HG02588 (cell line): ENCODE results near the gene CBLL2.
"Not testable (repeated sequence)": the region's sequence is repeated elsewhere in the genome, so short reads cannot be mapped to it uniquely, and the experiment has no call there.

ENCODE experiments used
- ATAC-seq: cut with Tn5 transposase; IDR thresholded peaks from one replicate; pipeline ENCODE4 v1.9.1; 2021; ENCODE audit warnings: mild to moderate bottlenecking, moderate library complexity; ENCODE audit not compliant: unreplicated experiment

Gene CBLL2

DNA sequence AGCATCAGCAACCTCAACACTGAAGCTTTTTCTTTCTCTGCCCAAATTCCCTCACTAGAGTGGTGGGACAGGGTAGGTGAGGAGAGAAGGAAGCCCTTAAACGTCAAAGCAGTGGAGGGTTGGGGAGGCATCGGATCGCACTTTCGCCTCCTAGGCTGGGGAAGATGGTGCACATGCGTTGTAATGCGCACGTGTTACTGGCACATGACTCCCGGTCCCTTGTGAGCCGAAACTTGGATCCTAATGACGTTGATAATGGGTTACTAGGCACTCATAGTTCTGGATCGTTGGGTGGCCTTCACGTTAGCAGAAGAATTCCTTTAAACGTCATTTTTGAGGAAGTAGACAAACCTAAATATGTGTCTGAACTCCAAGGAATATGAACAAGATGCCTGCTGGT lies at the start of gene CBLL2:
Gene CBLL2, plus strand, starts transcription at position 301 of the 400 bp plus-strand sequence. Its CDS starts 79 bp downstream, at position 380.
- no peak for ATAC-seq

GRCh38 chrX:22234380-22234779 lies 38.3 kb upstream of the CBLL2 start:
- ATAC-seq: no peak

DNA sequence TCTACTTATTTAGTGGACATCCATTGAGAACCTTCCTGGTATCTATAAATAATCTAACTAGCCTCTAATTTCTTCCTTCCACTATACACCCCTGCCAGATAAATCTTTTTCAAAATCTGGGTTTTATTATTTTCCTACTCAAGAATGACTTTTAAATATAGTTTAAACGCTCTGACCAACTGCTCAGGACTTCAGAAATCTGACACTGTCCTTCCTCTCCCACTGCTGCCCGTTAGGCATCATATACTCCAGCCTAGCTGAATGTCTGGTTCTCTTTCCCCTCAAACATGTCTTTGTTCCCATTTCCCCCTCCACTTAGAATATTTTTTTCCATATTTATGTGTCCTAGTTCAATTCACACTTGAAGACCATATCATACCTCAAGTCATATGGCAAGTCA lies 35.2 kb upstream of the CBLL2 start:
- no peak for ATAC-seq

DNA sequence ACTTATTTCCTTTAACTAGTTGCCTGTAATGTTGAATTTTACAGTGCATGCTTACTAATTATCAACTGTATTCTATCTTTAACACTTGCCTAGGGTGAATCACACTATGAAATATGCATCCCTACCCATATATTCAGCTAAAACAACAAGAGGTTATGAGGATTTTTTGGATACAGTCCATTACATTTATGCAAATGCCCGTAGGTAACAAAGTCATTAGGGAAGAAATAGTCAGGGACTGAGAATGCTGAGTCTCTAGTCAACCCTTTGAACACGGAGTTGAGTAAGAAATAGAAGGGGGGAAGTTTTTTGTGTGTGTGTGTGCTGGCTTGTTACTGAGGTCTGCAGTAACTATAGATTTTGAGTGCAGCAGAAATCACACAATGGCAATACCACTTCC lies 26.1 kb upstream of the CBLL2 start:
- ATAC-seq: no peak

DNA sequence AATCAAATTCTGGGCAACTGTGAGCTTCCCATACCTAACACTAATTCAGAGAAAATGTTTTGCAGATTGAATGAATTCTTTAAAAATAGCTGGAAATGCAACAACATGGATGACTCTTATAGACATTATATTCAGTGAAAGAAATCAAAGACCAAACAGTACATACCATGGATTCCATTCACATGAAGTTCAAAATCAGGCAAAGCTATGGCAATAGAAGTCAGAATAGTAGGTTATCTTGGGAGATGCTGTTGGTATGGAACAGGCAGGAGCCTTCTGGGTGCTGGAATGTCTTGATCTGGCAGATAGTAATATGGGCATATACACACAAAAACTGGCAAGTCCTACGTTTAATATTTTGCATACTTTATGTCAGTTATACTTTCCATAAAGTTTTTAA lies 25.5 kb upstream of the CBLL2 start:
- ATAC-seq: no peak

DNA sequence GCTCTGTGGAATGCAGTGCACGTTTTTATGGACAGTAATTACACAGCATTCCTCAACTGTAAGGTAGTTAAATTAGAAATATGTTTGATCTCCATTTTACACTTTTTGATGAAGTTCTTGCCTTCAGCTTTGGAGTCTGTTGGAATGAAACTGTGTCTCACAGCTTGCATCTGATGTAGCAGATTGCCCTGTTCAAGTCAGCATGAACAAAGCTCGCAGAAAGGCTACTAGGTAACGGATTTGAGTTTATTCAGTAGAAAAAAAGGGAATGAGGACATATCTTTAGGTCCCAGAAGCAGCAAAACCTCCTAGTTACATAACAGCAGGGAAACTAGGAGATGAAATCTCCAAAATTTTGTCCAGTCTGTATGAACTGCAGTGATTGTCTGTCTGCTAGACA lies 24.3 kb upstream of the CBLL2 start:
- no peak for ATAC-seq

- ATAC-seq: no peak
Measured at GRCh38 chrX:22249371-22249770, 23.3 kb upstream of the CBLL2 start.

GRCh38 chrX:22268706-22269105 lies 4.0 kb upstream of the CBLL2 start:
- no peak for ATAC-seq

DNA sequence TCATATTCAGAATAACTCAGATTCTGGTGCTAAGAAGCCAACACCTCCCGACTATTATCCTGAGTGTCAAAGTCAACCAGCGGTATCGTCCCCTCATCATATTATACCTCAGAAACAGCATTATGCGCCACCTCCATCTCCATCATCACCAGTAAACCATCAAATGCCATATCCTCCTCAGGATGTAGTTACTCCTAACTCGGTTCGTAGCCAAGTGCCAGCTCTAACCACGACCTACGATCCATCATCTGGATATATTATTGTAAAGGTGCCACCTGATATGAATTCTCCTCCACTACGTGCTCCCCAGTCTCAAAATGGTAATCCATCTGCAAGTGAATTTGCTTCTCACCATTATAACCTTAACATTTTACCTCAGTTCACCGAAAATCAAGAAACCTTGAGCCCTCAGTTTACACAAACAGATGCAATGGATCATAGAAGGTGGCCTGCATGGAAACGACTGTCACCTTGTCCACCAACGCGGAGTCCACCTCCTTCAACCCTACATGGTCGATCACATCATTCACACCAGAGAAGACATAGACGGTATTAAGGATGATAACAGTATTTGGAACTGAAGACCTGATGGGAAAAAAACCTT lies 1.1 kb downstream of the CBLL2 start:
- no peak for ATAC-seq

- no peak for ATAC-seq
Measured at GRCh38 chrX:22276781-22277180, 4.1 kb downstream of the CBLL2 start.

DNA sequence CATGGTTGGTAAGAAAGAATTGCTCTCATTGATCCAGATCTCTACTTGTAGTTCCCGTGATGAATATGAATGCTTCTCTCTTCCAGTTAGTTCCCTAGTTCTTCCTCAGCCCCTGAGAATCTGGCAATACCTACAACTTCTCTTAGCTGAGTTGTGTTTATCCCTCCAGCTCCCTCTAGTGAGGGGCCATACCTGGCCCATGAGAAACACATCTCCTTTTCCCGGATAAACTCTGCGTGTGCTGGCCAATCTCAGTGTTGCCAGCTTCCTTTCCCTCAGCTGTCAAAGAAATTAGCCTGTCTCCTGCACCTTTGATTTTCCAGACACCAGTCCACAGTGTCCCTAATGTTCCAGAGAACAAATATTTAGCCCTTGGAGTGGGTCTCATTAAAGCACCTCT lies 5.7 kb downstream of the CBLL2 start:
- no peak for ATAC-seq

GRCh38 chrX:22289209-22289608 lies 16.5 kb downstream of the CBLL2 start:
- not testable (repeated sequence) for ATAC-seq

GRCh38 chrX:22296871-22297270 lies 24.2 kb downstream of the CBLL2 start:
- ATAC-seq: no peak

DNA sequence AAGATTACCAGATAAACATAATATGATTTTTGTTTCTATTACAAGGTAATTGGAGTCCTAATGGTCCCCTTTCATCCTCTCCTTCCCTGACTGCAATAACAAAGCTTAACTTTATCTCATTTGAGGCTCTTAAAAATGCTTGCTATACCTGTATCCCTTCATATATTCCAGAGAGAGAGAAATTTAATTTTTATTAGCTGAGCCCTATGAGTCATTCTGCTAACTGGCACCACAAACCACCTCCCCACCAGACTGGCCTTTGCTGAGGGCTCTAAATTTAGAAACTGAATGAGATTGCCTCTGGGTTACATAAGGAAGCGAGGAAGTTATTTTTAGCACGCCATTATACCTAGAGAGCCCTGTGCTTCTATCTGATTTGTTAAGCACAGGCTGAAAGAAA lies 27.4 kb downstream of the CBLL2 start:
- ATAC-seq: no peak

DNA sequence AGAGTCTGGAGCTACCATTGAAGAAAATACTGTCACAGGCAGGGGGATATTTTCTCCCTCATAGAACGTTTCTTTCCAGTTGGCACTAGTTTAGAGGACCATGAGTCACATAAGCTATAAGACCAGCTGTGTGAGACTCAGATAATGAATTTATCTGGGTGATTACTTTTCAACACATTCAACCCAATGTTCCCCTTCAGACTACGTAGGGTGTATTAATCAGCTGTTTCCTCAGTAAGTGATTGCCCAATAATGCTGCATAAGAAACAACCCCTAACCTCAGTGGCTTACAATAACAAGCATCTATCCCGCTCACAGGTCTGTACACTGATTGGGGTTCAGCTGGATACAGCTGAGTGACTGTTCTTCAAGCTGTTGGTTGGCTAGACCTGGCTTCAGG lies 38.1 kb downstream of the CBLL2 start:
- no peak for ATAC-seq

- ATAC-seq: no peak
Measured at GRCh38 chrX:22313766-22314165, 41.1 kb downstream of the CBLL2 start.

DNA sequence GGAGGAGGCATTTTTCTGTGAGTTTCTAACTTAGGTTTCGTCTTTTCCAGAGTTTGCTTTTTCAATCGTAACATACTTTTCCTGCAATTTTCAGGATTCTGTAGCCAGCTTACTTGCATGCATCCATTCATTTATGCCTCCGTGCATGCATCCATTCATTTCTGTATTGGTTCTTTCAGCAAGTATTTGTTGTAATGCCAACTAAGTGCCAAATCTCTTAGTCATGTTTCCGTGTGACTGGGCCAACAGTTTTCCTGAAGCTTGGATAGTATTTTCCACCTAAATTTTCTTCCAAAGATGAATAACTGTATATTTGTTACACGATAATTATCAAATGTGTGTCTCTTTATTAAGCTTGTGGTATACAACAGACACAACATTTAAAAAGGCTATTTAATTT lies 41.5 kb downstream of the CBLL2 start:
- no peak for ATAC-seq

DNA sequence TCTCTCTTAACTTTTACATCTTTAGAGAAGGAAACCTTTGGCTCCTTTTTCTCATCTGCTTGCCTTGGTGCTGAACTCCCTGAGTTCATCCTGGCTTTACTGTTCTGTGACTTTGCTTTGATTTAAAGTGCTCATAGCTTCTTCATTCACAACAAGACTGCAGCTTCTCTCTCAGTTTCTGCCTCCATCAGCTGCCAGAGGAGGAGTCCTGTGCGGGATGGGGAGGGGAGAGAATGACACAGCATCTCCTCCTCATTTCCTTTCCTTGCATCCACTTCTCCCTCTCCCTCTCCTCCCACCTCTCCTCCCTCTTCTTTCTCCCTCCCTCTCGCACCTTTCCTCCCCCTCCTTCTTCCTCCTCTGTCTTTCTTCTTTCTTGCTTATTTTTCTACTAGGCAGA lies 42.0 kb downstream of the CBLL2 start:
- ATAC-seq: no peak

DNA sequence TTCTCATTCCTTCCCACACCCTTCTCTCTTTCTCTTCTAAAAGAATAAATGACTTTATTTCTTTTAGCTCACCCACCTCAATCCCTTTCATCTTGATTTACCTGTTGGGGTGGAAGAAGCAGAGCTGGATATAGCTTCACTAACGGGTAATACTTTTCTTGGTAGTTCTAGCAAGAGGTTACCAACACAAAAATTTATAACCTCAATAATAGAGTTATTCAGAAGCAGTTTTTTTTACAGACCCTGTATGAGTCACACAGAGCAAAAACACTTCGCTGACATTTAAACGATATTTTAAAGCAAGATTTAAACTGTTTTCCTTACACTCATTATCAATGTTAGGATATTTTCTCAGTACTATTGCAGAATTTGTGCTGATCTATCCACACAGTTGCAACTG lies 42.4 kb downstream of the CBLL2 start:
- no peak for ATAC-seq

GRCh38 chrX:22320236-22320873 lies 47.6 kb downstream of the CBLL2 start:
- no peak for ATAC-seq

GRCh38 chrX:22323541-22323940 lies 50.8 kb downstream of the CBLL2 start:
- no peak for ATAC-seq
